Endothelial cell of umbilical vein (primary cell): Measurements from ENCODE around the gene OTUD1. TPM values are rescaled to one million over a fixed set of nuclear protein-coding genes. Genes with fewer than 3 reads are reported as not detected.

Source experiments
- BruUV-seq: library from RNA; stranded (reverse); fragments of 400-500 nt; replicated peaks from 2 replicates; lab custom pipeline; 2021; lab: Mats Ljungman, UMichigan
- CTCF ChIA-PET: fragments of 300-600, 350-600 bp; sonication (Branson Sonifier 250); formaldehyde crosslinking; loops from one replicate; lab custom pipeline; 2021; ENCODE audit warnings: antibody characterized with exemption, inconsistent platforms; lab: Charles Lee
- POLR2A ChIA-PET: fragments of 300-600, 350-600 bp; sonication (Branson Sonifier 250); formaldehyde crosslinking; loops from one replicate; lab custom pipeline; 2021; ENCODE audit warnings: antibody characterized with exemption, inconsistent platforms; lab: Charles Lee
- DNase-seq: peaks from one replicate; pipeline ENCODE4 v3.0.0-alpha.2; 2011; ENCODE audit warnings: low read depth, low spot score
- FAIRE-seq: peaks from 2 replicates; lab custom pipeline; 2011; peaks lifted over from hg19 to GRCh38; lab: Jason Lieb, UNC
- H2AFZ ChIP-seq: 2 replicates; pipeline ENCODE4 v1.6.0; 2012; ENCODE audit warnings: low read depth, low read length, control low read depth, inconsistent platforms
- H3K27ac ChIP-seq: 2 replicates; pipeline ENCODE4 v1.5.1; 2011; ENCODE audit warnings: low read depth, mild to moderate bottlenecking, control low read depth, low read length, moderate library complexity; ENCODE audit not compliant: insufficient read depth
- H3K27me3 ChIP-seq, 2 experiments: 2 replicates each; pipeline versions ENCODE4 v1.6.0 to v1.6.1; 2011; ENCODE audit warnings: low read length in 2 of 2, mixed read lengths in 1 of 2; ENCODE audit not compliant: control insufficient read depth in 2 of 2, insufficient read depth in 2 of 2
- H3K36me3 ChIP-seq, 2 experiments: 2 replicates in 1 of 2; 3 replicates in 1 of 2; pipeline ENCODE4 v1.5.1; 2011; ENCODE audit warnings: low read length in 2 of 2, mild to moderate bottlenecking in 1 of 2, moderate library complexity in 1 of 2; ENCODE audit not compliant: control insufficient read depth in 2 of 2, insufficient read depth in 2 of 2; ENCODE audit errors: extremely low read depth in 1 of 2
- H3K4me1 ChIP-seq: 3 replicates; pipeline ENCODE4 v1.5.1; 2011; ENCODE audit warnings: mild to moderate bottlenecking, low read length; ENCODE audit not compliant: control insufficient read depth, insufficient read depth; ENCODE audit errors: extremely low read depth
- H3K4me2 ChIP-seq: 2 replicates; pipeline ENCODE4 v1.6.1; 2011; ENCODE audit warnings: low read length, control low read depth, mixed read lengths; ENCODE audit not compliant: insufficient read depth
- H3K4me3 ChIP-seq, 3 experiments: fragments of 200-600 bp in 1 of 3; sonication (generic), shearing (Covaris generic) in 1 of 3; replicated peaks in 1 of 3; 2 replicates each; pipeline ENCODE4 v1.5.1; 2011 to 2016; ENCODE audit warnings: control low read depth in 3 of 3, low read length in 3 of 3, mild to moderate bottlenecking in 2 of 3, inconsistent platforms in 1 of 3, low read depth in 1 of 3, moderate library complexity in 1 of 3; ENCODE audit not compliant: insufficient read depth in 1 of 3
- H3K79me2 ChIP-seq: 2 replicates; pipeline ENCODE4 v1.6.0; 2012; ENCODE audit warnings: low read length, inconsistent platforms; ENCODE audit not compliant: control insufficient read depth, insufficient read depth
- H3K9ac ChIP-seq: replicated peaks from 2 replicates; pipeline ENCODE3; 2011; ENCODE audit warnings: low read length, control low read depth; ENCODE audit not compliant: insufficient read depth; ENCODE audit errors: extremely low read depth
- H3K9me1 ChIP-seq: replicated peaks from 3 replicates; pipeline ENCODE4 v1.6.0; 2011; ENCODE audit warnings: mild to moderate bottlenecking, low read length; ENCODE audit not compliant: control insufficient read depth, insufficient read depth; ENCODE audit errors: extremely low read depth
- H3K9me3 ChIP-seq: replicated peaks from 2 replicates; pipeline ENCODE4 v1.5.1; 2012; ENCODE audit warnings: low read length, inconsistent platforms; ENCODE audit not compliant: control insufficient read depth, insufficient read depth
- H4K20me1 ChIP-seq: replicated peaks from 2 replicates; pipeline ENCODE3; 2011; ENCODE audit warnings: mild to moderate bottlenecking, low read length; ENCODE audit not compliant: control insufficient read depth, insufficient read depth; ENCODE audit errors: extremely low read depth
- EZH2 ChIP-seq: IDR thresholded peaks from 2 replicates; pipeline ENCODE4 v1.6.1; 2012; ENCODE audit warnings: borderline replicate concordance, low read depth, mild to moderate bottlenecking, moderate library complexity, low read length, inconsistent platforms; ENCODE audit not compliant: severe bottlenecking
- FOS ChIP-seq: IDR thresholded peaks from 2 replicates; pipeline ENCODE4 v1.6.1; 2011; ENCODE audit warnings: mild to moderate bottlenecking, low read length, moderate library complexity, borderline replicate concordance; ENCODE audit not compliant: insufficient read depth
- GATA2 ChIP-seq: IDR thresholded peaks from 2 replicates; pipeline ENCODE4 v1.7.0; 2011; ENCODE audit warnings: low read depth, mild to moderate bottlenecking, moderate library complexity, mixed read lengths, low read length; ENCODE audit not compliant: insufficient read length, insufficient read depth
- MYC ChIP-seq: IDR thresholded peaks from one replicate; pipeline ENCODE4 v1.6.1; 2011; ENCODE audit warnings: mild to moderate bottlenecking, low read depth, low read length
- POLR2AphosphoS5 ChIP-seq: IDR thresholded peaks from 2 replicates; pipeline ENCODE4 v1.6.1; 2012; ENCODE audit warnings: low read depth, mild to moderate bottlenecking, control low read depth, low read length, moderate library complexity; ENCODE audit not compliant: insufficient read depth
- dilution Hi-C: fragments of 300-500 bp; cut with MboI; formaldehyde crosslinking; loops from one replicate; pipeline ENCODE4 v1.15.0; 2019; ENCODE audit warnings: low sequenced_read_pairs; ENCODE audit not compliant: extremely low pct_ligation_motif_present
- intact Hi-C: fragments of 100-400 bp; cut with micrococcal nuclease; formaldehyde crosslinking; loops from one replicate; pipeline ENCODE4 v1.10.0; 2022
- polyA plus RNA-seq, 4 experiments: library from polyadenylated mRNA; depleted of rRNA in 3 of 4; stranded (reverse) in 3 of 4; unstranded in 1 of 4; fragments of >200 nt; gene quantifications; 2 replicates each; pipeline versions ENCODE4 v1.2.1 to v1.2.3, GENCODE V29; 2011 to 2012; ENCODE audit warnings: missing spikeins in 1 of 4
- total RNA-seq: library from RNA; stranded (reverse); gene quantifications from 2 replicates; pipeline ENCODE4 v1.2.3, GENCODE V29; 2021
- TF ChIP-seq, protein P1 (sequence below), 2 donors: IDR thresholded peaks; 1 replicate in 1 of 2; 2 replicates in 1 of 2; pipeline ENCODE4 v1.5.1; 2011; ENCODE audit warnings: low read length in 2 of 2, mild to moderate bottlenecking in 2 of 2, moderate library complexity in 2 of 2, control low read depth in 1 of 2, inconsistent platforms in 1 of 2, low read depth in 1 of 2; ENCODE audit not compliant: insufficient read depth in 1 of 2; ENCODE audit errors: extremely low read depth in 1 of 2

Gene OTUD1
- total and polyA plus RNA-seq, 2 donors (not counting 3 experiments of a cell fraction or from before 2014, with no cell fraction given) = 2.2 to 4.8 TPM

GRCh38 chr10:23395017-23395416, 43.9 kb upstream of the OTUD1 start:
- CTCF ChIA-PET = no interaction called here
- no peaks in the 10 kb centered on the region for H3K9me3 ChIP-seq
- H3K4me2 ChIP-seq = no peak overlapping the region
- no peaks in the 10 kb centered on the region for H3K79me2 ChIP-seq
- no peaks in the 10 kb centered on the region for H3K4me1 ChIP-seq
- no peaks in the 10 kb centered on the region for H3K9me1 ChIP-seq
- no peak overlapping the region for H3K4me3 ChIP-seq
- no peaks in the 10 kb centered on the region for H3K27me3 ChIP-seq
- DNase-seq (no peak), FAIRE-seq (no peak)
- no peaks in the 10 kb centered on the region for H4K20me1 ChIP-seq
- TF ChIP-seq GATA2 = no peak
- dilution Hi-C loops = no loop called here
- BruUV-seq = no TSS peak
- POLR2A ChIA-PET = no interaction called here
- H2AFZ ChIP-seq = no peak overlapping the region
- H3K36me3 ChIP-seq = no peaks in the 10 kb centered on the region
- no peak overlapping the region for H3K9ac ChIP-seq
- intact Hi-C loops = no loop called here
- no peak overlapping the region for H3K27ac ChIP-seq

- DNase-seq (no peak), FAIRE-seq (no peak)
- ChIA-PET POLR2A (no interaction called here), CTCF (no interaction called here)
- Histone ChIP-seq H3K27me3 (no peaks in the 10 kb centered on the region), H4K20me1 (no peaks in the 10 kb centered on the region), H3K9me3 (no peaks in the 10 kb centered on the region), H3K4me3 (no peak overlapping the region), H3K4me1 (no peaks in the 10 kb centered on the region), H2AFZ (no peak overlapping the region), H3K27ac (no peak overlapping the region), H3K9ac (no peak overlapping the region), H3K79me2 (no peaks in the 10 kb centered on the region), H3K36me3 (no peaks in the 10 kb centered on the region), H3K9me1 (no peaks in the 10 kb centered on the region), H3K4me2 (no peak overlapping the region)
- dilution Hi-C loops (no loop called here), intact Hi-C loops (no loop called here)
- no peak for TF ChIP-seq FOS
- TF ChIP-seq, protein P1, sequence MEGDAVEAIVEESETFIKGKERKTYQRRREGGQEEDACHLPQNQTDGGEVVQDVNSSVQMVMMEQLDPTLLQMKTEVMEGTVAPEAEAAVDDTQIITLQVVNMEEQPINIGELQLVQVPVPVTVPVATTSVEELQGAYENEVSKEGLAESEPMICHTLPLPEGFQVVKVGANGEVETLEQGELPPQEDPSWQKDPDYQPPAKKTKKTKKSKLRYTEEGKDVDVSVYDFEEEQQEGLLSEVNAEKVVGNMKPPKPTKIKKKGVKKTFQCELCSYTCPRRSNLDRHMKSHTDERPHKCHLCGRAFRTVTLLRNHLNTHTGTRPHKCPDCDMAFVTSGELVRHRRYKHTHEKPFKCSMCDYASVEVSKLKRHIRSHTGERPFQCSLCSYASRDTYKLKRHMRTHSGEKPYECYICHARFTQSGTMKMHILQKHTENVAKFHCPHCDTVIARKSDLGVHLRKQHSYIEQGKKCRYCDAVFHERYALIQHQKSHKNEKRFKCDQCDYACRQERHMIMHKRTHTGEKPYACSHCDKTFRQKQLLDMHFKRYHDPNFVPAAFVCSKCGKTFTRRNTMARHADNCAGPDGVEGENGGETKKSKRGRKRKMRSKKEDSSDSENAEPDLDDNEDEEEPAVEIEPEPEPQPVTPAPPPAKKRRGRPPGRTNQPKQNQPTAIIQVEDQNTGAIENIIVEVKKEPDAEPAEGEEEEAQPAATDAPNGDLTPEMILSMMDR (IDR thresholded peaks at IDR 0.05; ENCODE audit: extremely low read depth in 1 of 2, insufficient read depth in 1 of 2, low read depth in 1 of 2, low read length in 2 of 2) = no peak
- no peak for TF ChIP-seq EZH2
- no peak for TF ChIP-seq MYC
- TF ChIP-seq POLR2AphosphoS5 = no peak
- BruUV-seq = no TSS peak
Measured at GRCh38 chr10:23396695-23397094, 42.2 kb upstream of the OTUD1 start.
